Measurements from ENCODE around the gene TPM3. TPM values are rescaled to one million over a fixed set of nuclear protein-coding genes. Genes with fewer than 3 reads are reported as not detected.

TPM3 gene
- polyA plus RNA-seq, 2 of the 4 experiments (the other 2 are of a cell fraction): 510 to 618 TPM

DNA sequence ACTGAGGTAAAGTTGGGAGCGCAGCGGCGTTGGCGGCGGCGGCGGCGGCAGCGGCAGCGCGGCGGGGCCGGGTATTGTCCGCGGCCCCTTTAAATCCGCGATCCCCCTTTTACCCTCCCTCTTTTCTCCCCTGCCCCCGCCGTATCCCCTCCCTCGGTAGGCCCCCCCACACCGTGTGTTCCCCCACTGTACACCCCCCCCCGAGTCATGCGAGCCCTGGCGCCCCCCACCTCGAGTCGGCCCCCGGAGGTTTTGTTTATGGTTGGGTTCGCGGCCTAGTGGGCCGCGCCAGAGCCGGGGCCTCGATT is 29.0 kb upstream of the TPM3 start (continued):
- TF ChIP-seq BCL3 (IDR thresholded peaks at IDR 0.05): 0 out of 3 replicates have a peak, but pooled peaks have one; percentile 16

GRCh38 chr1:154220071-154220969 is 28.4 kb upstream of the TPM3 start, which contains the start of gene UBAP2L:
Gene UBAP2L, plus strand, starts transcription at chr1:154220955. Its CDS starts 4,169 bp downstream, at chr1:154225124.
- peak; percentile 92 to 95 for ATAC-seq
- peak; percentile 92 to 100 for DNase-seq (ENCODE audit: low read depth in 1 of 2, low spot score in 1 of 2)
- WGBS (ENCODE audit: missing lambda C conversion rate): under 1% methylated on average over 53 of the region's 73 CpGs
- peak within 1 kb of the TSS; percentile 99 to 100 for H3K27ac ChIP-seq
- peak within 1 kb of the TSS; percentile 98 for H3K4me3 ChIP-seq
- H3K4me1 ChIP-seq: peaks cover 45% of the 10 kb centered on the region
- CTCF ChIA-PET: interaction anchor here (0.8 to 1.5 kb wide), 4 partner anchors 10 to 115 kb away, joined by 3 to 5 read pairs (median 4); no protein-coding TSS in a partner anchor
- FAIRE-seq: peak; percentile 88
- POLR2A ChIA-PET: interaction anchor here (0.6 to 2.6 kb wide), 8 partner anchors 10 to 253 kb away, joined by 3 to 19 read pairs (median 4); partner anchors contain the start of genes RPS27 and TPM3
- H3K9me3 ChIP-seq: no peaks in the 10 kb centered on the region
- peak within 1 kb of the TSS; percentile 80 for H3K4me2 ChIP-seq
- TF ChIP-seq BCL3 (IDR thresholded peaks at IDR 0.05) (peak; percentile 76; the same call in 2 of the 3 replicates), RNF2 (IDR thresholded peaks at IDR 0.05; ENCODE audit: borderline replicate concordance, low read depth) (no peak), ESRRA (IDR thresholded peaks at IDR 0.05; ENCODE audit: borderline replicate concordance, low read length) (no peak), CHD4 (IDR thresholded peaks at IDR 0.05; ENCODE audit: borderline replicate concordance) (no peak), PHF8 (IDR thresholded peaks at IDR 0.05; ENCODE audit: borderline replicate concordance, low read depth) (peak; percentile 91), KDM5A (IDR thresholded peaks at IDR 0.05) (no peak), JUN (IDR thresholded peaks at IDR 0.05) (peak; percentile 68 to 72; a peak in 3 of 5 replicates), MYC (IDR thresholded peaks at IDR 0.05; ENCODE audit: borderline replicate concordance, low read length) (peak; percentile 93), TP53 (CRISPR knock-in tag; IDR thresholded peaks at IDR 0.05) (peak; percentile 35; the same call in 1 of the 2 replicates), EHF (CRISPR knock-in tag; IDR thresholded peaks at IDR 0.05) (peak; percentile 75; the same call in 1 of the 2 replicates), MAZ (IDR thresholded peaks at IDR 0.05; ENCODE audit: borderline replicate concordance, low read depth, low read length) (0 out of 2 replicates have a peak, but pooled peaks have one; percentile 3), NPAS2 (CRISPR knock-in tag; IDR thresholded peaks at IDR 0.05; ENCODE audit: borderline replicate concordance) (peak; percentile 90), HOXB5 (CRISPR knock-in tag; IDR thresholded peaks at IDR 0.05) (no peak), FOSL2 (IDR thresholded peaks at IDR 0.05) (no peak), FOSL2 (CRISPR knock-in tag; IDR thresholded peaks at IDR 0.05) (peak; percentile 69), MAX (IDR thresholded peaks at IDR 0.05) (peak; percentile 98), E2F6 (IDR thresholded peaks at IDR 0.05; ENCODE audit: borderline replicate concordance, low read depth) (peak; percentile 93), CBX8 (IDR thresholded peaks at IDR 0.05) (no peak), CHD2 (IDR thresholded peaks at IDR 0.05; ENCODE audit: low read length, partially characterized antibody) (peak; percentile 10), POLR2A (IDR thresholded peaks at IDR 0.05; ENCODE audit: low read length) (peak; percentile 80), RCOR1 (IDR thresholded peaks at IDR 0.05; ENCODE audit: low read depth, low read length) (0 out of 2 replicates have a peak, but pooled peaks have one; percentile 20)
- TF ChIP-seq, protein P1, sequence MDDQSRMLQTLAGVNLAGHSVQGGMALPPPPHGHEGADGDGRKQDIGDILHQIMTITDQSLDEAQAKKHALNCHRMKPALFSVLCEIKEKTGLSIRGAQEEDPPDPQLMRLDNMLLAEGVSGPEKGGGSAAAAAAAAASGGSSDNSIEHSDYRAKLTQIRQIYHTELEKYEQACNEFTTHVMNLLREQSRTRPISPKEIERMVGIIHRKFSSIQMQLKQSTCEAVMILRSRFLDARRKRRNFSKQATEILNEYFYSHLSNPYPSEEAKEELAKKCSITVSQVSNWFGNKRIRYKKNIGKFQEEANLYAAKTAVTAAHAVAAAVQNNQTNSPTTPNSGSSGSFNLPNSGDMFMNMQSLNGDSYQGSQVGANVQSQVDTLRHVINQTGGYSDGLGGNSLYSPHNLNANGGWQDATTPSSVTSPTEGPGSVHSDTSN (IDR thresholded peaks at IDR 0.05): no peak
- TF ChIP-seq, protein P2, sequence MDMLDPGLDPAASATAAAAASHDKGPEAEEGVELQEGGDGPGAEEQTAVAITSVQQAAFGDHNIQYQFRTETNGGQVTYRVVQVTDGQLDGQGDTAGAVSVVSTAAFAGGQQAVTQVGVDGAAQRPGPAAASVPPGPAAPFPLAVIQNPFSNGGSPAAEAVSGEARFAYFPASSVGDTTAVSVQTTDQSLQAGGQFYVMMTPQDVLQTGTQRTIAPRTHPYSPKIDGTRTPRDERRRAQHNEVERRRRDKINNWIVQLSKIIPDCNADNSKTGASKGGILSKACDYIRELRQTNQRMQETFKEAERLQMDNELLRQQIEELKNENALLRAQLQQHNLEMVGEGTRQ (IDR thresholded peaks at IDR 0.05): peak; percentile 100
